ENCODE results near the gene STAT5B.

STAT5B gene

DNA sequence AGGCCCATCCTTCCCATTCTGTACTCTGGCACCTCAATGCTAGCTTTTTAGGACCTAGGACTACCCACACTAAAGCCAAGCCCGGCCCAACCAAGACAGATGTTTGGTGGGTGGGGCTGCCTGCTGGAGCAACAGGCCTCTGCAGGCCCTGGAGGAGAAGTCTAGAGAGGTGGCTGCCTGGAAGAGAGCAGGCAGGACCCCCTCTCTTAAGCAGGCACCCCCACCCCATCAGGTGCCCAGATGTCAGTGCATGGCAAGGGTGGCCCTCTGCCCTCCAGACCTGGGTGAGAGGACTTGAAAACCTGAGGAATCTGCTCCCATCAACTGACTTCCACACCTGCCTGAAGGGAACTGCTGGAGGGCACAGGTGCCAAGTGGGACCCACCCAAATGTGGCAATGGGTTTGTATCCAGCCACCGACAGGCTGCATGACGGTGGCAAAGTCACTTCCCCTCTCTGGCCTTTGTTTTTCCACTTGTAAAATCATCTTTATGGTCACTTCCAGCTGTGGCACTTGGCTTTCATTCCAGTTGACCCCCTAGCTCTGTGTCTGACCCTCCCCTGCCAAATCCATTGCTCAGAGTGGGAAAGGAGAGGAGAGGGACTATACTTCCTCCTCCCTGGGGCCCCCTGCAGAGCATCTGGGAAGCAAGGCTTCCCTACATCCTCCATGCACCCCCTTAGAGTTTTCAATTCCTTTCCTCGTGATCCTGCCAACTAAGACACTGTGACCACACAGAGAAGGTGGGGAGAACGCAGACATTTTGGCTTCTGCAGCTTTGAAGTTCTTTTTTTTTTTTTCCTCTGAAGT is 10.4 kb upstream of the STAT5B start:
- DNase-seq, result no peak

- no peak for DNase-seq
Measured at GRCh38 chr17:42285346-42286050, 9.3 kb upstream of the STAT5B start.

DNA sequence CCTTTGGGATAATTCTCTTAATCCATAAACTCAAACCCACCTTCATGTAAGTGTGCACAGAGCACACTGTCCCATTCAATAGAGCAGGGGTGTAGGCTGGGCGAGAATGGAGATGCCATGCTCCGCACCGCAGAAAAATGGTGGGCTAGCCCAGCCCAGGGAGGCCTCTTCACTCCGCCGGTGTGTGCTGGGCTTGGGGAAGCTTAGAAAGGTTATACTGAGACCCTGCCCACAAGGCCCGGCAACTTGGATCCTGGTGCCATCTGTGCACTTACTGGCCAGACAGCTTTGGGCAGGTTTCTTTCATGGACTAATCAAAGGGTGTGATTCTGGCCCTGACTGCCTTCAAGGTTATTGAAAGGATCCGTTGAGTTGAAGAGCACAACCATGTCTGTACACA is 8.4 kb upstream of the STAT5B start:
- no peak for DNase-seq

DNA sequence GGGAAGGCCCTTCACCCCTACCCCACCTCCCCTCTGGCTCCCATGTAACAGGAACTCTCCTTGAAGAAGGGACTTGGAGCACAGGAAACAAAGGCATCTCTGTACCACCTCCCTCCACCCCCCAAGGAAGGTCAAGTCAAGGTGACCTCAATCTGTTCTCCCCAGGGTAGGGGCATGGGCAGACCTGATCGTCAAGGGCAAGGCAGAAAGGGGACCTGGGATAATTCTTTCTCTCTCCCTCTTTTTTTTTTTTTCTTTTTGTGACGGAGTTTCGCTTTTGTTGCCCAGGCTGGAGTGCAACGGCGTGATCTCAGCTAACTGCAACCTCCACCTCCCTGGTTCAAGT is 7.8 kb upstream of the STAT5B start:
- DNase-seq, result no peak

DNA sequence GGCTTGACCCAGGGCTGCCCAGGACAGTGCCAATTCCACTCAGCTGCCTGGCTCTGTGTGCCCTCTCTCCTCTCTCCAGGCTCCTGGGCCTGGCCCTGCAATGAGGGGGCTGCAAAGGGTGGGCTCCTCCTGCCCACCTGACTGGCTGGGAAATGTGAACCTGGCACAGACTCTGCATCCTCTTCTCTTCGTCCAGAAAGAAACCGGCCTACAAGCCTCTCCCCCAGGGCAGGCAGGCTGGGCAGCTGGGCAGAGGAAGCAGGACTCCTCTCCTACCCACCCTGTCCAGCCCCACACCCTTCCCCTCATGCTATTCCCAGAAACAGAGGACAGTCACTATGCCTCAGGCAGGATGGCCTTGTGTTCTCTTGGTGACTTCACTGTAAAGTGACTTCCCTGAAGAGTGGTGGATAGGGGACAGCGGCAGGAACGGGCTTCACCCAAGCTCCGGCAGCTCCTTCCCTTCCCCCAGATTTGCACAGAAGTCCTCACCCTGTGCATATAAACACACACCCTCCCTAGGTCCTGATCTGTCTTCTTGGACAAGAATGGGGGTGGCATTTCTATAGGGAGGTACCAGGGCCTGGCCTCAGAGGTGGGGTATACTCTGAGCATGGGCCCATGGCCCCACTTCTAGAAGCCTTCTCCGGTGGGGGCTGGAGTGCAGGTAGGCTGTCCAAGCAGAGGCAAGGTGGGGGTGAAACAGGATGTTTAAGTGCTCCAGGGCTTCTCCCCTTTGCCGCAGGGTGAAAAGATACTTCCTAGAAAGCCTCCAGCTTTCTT is 7.2 kb upstream of the STAT5B start:
- no peak for DNase-seq

- no peak for DNase-seq
Measured at GRCh38 chr17:42282478-42283080, 6.4 kb upstream of the STAT5B start.

DNA sequence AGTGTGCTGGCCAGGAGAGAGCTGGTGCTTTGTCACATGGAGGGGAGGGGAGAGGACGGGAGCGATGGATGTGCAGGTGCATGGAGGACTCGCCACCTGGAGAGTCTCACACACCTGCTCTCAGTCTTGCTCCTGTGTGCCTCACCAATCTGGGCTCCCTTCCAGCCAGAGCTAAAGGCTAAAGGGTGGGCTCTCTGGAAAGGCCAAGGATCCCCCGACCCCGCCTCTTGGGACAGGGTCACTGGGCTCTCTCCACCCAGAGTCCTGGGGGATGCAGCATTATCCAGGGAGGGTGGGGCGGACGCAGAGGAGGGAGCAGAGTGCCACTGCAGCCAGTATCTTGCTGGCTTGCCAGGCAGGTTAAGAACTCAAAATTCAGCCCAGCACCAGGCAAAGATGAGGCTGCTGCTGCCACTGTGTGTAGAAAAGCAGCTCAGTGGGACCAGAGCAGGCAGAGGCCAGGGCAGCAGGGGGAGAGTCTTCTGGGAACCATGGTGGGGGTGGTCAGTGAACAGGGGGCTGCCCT is 5.4 kb upstream of the STAT5B start:
- no peak for DNase-seq

DNA sequence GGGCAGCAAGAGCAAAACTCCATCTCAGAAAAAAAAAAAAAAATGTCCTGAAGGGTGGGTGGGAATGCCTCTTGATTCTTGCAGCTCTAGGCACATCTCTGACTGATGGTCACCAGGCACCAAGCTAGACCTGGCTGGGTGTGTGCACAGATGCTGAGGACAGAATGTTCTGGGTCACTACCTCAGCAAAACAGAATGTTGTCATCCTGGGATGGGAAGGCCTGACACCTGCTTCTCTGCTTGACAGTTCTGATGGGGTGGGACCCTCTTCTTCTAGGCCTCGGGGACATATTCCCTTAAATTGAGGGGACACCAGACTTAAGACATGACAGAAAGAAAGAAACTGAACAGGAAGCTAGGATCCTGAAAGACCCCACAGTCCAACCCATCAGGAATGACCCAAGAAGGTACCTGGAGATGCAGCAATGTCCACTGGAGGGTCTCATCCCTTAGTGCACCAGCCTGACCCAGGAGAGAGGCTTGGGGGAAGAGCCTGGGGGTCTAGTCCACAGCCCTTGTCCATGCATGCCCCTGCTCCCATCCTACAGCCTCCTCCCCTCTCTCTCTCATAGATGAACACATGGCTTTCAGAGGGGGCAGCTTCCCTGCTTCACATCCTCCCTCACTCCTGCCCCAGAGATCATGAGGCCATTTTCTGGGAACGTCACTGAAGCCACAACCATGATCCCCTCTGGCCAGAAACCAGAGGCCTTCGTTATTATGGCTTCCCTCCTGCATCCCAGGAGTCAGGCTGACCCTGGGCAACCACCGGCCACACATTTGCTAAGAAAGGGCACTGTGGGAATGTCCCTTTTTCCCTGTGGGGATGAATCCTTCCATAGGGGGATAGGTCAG is 3.8 kb upstream of the STAT5B start:
- no peak for DNase-seq

DNA sequence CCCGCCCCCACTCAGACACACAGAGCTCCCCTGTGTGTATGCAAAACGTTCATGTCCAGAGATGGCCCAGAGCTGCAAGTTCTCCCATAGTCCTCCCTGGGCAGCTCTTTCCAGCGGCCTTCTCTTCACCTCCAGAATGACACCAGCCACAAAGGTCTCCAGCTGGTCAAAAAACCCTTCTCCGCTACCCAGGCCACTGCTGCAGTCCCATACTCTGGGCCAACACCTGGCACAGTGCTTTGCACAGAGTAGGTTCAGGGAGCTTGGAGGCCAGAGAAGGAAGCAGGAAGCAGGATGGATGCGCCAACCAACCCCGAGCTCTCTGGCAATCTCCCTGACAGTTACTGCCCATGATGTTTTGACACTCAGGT is 1.1 kb upstream of the STAT5B start:
- no peak for DNase-seq

DNA sequence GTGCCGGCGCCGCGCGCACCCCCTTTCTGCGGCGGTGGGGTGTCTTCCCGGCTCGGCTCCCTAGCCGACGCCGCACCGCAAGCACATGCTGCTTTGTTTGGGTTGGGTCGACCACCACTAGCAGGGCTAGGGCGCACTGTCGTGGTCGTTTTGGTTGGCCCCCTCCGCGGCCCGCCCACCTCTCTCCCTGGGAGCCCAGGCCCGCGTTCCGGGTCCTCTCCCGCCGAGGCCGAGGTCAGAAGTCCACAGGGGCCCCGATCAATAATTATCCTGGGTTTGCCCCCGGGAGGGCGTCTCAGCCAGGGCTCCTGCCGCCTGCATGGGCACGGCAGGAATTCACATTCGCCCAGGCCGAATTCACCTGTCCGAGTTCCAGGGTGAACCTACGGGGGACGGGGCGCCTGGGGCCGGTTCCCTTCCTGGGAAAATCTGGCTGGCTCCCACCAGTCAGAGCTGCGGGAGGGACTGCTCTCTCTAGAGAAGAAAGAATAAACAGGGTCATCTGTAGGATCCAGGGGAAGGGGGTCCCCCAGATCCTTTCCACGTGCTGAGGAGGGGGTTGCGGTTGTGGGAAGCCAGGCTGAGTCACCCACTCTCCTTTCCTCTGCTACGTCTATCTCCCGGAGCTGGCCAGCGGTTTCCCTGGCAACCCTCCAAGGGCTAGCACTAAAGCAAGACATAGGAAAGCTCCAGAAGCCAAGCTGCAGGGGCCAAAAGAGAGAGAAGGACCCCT is 584 bp upstream of the STAT5B start:
- peak in 38 of 51 donors; percentile 15 to 78 (median 46) for DNase-seq

DNA sequence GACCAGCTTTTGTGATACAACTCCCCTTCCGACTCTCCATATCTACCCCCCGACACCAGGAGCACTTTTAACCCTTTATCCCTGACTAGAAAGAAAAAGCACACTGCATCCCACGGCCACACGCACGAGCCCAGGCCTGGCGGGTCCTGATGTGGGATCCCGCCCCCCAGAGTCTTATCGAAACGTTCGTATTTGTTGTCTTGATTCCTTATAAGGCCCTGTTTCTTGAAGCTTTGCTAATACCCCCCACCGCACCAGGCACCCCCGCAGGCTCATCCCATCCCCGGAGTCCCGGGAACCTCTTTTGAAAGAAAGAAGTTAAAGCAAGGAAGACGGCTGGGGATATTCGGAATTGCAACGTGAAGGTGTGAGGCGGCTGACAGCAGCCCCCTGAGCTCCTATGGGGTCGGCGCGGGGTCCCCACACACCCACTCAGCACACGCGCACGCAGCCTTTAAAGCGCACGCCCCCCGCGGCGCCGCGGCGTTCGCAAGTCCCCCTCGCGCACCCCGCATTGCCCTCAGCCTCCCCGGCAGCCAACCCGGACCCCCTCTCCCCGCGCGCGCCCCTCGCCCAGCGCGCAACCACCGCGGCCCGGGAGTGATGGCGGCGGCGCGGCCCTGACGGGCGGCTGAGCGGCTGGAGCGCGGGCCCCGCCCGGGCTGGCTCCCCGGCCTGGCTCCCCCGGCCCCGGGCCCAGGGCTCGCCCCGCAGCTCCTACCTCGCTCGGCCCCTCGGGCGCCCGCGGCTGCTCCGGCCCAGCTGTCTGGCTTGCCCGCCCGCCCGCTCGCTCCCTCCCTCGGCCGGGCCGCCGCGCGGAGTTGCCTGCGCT is 448 bp downstream of the STAT5B start:
- DNase-seq, result peak in 9 of 51 donors; percentile 22 to 52 (median 35)

- DNase-seq, result no peak
Measured at GRCh38 chr17:42274812-42275526, 1.2 kb downstream of the STAT5B start.

- no peak for DNase-seq
Measured at GRCh38 chr17:42274253-42274542, 2.0 kb downstream of the STAT5B start.

- no peak for DNase-seq
Measured at GRCh38 chr17:42273474-42274252, 2.5 kb downstream of the STAT5B start.

DNA sequence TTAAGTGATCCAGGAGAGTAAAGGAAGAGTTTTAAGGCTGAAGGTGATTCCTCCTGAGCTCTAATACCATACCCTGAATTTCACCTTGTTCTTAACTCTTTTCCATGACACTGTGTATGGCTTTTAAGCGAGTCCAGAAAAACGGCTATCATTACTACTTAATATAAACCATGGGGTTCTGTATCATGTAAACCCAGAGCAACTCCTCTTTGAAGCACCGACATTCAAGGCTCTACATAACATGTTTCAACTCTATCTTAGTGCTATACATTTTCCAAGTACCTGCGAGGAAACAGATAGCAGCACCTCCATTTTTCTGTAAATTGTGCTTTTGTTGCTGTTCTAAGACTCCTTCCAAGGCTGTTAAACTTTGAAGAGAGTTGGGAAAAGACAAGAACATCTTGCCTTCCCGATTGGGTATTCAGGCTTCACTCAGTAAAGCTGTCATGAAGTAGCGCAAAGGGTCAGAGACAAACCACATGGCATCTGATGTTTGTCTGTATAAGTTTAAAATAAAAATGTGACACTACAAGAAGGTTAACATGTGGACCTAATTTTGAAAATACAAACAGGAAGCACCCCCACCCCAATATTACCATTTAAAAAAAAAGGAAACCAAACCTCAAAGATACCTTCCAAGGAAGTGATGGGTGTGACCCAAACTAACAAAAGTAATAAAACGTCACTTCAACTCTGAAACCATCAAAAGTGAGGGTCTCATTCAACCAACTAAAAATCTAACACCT is 3.9 kb downstream of the STAT5B start:
- no peak for DNase-seq

- DNase-seq, result no peak
Measured at GRCh38 chr17:42271779-42272035, 4.5 kb downstream of the STAT5B start.

- no peak for DNase-seq
Measured at GRCh38 chr17:42271006-42271778, 5.0 kb downstream of the STAT5B start.

Data from hypothalamus (tissue), 51 donors.